22Rv1 (cell line): ENCODE data around the gene FUT6.
"Not testable (repeated sequence)": the region's sequence is repeated elsewhere in the genome, so short reads cannot be mapped to it uniquely, and the experiment has no call there.

Experiments used
- H3K27ac ChIP-seq: fragments of 450-650 bp; 2 replicates; pipeline ENCODE4 v1.5.1; 2017
- ZFX ChIP-seq: fragments of 450-650 bp; IDR thresholded peaks from 2 replicates; pipeline ENCODE4 v1.6.1; 2017; ENCODE audit warnings: antibody characterized with exemption, borderline replicate concordance
- TF ChIP-seq, protein P1 (sequence below): fragments of 450-650 bp; IDR thresholded peaks from 2 replicates; pipeline ENCODE4 v1.5.1; 2017; ENCODE audit warnings: mild to moderate bottlenecking

Gene FUT6, protein sequence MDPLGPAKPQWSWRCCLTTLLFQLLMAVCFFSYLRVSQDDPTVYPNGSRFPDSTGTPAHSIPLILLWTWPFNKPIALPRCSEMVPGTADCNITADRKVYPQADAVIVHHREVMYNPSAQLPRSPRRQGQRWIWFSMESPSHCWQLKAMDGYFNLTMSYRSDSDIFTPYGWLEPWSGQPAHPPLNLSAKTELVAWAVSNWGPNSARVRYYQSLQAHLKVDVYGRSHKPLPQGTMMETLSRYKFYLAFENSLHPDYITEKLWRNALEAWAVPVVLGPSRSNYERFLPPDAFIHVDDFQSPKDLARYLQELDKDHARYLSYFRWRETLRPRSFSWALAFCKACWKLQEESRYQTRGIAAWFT

DNA sequence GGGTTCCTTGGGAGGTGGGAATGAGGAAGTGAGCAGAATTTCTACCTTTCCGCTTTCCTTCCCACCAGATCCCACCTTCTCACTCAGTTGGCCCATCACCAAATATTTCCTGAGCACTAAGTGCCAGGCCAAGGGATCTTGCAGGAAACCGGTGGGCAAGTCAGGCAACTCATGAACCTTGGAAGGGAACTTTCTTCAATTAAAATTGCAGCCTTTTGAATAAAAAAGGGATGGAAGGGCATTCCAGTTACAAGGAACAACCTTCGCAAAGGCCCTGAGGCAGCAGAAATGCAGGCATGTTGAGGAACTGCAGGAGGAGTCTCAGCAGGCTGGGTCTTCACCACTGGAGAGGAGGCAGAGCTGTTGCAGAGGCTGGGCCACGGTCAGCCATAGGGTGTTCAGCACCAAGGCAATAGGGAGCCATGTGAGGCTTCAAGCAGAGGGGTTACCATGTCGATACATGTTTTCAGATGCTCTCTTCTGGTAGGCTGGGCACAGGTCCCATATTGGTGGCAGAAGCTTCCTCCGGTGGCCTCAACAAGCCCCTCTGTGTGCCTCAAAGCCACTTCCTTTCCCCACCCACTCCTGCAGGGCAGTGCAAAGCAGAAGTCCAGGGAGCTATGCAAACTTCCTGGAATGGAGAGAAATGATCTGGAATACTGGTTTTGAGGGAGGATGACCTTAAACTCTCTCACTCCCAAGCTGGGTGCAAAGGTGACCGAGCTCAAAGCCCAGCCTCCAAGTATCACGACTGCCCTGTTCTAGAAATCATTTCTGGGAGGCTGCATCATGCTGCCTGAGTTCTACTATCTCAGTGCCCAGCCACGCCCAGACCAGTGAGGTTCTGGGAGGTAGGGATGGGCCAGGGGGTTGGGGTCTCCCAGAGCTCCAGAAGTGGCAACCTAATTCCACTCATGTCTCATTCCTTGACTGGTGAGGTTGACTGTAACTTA is at the start of gene FUT6:
FUT6 (minus strand) TSS at position 638 of the 953 bp plus-strand sequence. CDS start 7,135 bp downstream, outside the sequence.
- H3K27ac ChIP-seq, result no peak within 1 kb of the TSS
- TF ChIP-seq ZFX, result no peak
- TF ChIP-seq, protein P1, sequence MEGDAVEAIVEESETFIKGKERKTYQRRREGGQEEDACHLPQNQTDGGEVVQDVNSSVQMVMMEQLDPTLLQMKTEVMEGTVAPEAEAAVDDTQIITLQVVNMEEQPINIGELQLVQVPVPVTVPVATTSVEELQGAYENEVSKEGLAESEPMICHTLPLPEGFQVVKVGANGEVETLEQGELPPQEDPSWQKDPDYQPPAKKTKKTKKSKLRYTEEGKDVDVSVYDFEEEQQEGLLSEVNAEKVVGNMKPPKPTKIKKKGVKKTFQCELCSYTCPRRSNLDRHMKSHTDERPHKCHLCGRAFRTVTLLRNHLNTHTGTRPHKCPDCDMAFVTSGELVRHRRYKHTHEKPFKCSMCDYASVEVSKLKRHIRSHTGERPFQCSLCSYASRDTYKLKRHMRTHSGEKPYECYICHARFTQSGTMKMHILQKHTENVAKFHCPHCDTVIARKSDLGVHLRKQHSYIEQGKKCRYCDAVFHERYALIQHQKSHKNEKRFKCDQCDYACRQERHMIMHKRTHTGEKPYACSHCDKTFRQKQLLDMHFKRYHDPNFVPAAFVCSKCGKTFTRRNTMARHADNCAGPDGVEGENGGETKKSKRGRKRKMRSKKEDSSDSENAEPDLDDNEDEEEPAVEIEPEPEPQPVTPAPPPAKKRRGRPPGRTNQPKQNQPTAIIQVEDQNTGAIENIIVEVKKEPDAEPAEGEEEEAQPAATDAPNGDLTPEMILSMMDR, result no peak

DNA sequence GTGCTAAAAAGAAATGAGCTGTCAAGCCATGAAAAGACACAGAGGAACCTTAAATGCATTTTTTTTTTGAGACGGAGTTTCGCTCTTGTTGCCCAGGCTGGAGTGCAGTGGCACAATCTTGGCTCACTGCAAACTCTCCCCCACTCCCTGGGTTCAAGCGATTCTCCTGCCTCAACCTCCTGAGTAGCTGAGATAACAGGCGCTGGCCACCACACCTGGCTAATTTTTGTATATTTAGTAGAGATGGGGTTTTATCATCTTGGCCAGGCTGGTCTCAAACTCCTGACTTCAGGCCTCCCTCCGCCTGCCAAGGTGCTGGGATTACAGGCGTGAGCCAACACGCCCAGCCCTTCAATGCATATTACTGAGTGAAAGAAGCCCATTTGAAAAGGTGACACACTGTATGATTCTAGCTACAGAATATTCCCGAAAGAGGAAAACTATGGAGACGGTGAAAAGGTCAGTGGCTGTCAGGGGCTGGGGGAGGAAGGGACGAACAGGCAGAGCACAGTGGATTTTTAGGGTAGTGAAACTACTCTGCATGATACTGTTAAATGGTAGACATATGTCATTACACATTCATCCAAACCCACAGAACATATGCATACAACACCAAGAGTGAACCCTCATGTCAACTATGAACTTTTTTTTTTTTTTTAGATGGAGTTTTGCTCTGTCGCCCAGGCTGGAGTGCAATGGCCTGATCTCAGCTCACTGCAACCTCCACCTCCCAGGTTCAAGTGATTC is 44.7 kb upstream of the FUT6 start:
- not testable (repeated sequence) for H3K27ac ChIP-seq

DNA sequence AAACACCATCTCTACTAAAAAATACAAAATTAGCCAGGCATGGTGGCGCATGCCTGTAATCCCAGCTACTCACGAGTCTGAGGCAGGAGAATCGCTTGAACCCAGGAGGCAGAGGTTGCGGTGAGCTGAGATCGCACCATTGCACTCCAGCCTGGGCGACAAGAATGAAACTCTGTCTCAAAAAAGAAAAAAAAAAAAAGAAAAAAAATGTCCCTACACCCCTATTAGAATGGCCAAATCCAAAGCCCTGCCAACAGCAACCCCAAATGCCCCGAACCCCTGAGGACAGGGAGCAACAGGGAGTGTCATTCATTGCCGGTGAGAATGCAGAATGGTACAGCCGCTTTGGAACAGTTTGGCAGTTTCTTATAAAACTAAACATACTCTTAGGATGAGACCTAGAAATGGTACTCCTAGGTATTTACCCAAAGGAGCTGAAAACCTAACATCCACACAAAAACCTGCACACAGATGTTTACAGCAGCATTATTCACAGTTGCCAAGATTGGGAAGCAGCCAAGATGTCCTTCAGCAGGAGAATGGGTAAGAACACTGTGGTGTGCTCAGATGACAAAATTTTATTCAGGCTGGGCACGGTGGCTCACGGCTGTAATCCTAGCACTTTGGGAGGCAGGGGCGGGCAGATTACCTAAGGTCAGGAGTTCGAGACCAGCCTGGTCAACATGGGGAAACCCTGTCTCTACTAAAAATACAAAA is 43.8 kb upstream of the FUT6 start:
- not testable (repeated sequence) for H3K27ac ChIP-seq

DNA sequence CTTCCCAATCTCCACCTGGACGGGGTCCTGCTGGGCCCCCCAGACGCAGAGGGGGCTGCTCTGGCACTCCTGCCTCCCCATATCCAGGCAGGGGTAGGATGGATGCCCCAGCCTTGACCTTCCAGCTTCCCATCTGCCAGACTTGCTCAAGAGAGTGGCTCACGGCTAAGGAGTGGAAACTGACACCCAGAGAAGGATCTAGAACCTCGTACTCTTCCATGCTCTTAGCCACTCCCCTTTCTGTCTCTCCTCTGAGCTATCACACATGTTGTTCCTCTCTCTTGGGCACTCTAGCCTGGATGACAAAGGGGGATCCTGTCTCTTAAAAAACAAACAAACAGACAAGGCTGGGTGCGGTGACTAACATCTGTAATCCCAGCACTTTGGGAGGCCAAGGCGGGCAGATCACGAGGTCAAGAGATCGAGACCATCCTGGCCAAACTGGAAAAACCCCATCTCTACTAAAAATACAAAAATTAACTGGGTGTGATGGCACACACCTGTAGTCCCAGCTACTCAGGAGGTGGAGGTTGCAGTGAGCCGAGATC is 43.0 kb upstream of the FUT6 start:
- TF ChIP-seq ZFX, result no peak
- TF ChIP-seq, protein P1, result no peak
- H3K27ac ChIP-seq, result no peak overlapping the region

DNA sequence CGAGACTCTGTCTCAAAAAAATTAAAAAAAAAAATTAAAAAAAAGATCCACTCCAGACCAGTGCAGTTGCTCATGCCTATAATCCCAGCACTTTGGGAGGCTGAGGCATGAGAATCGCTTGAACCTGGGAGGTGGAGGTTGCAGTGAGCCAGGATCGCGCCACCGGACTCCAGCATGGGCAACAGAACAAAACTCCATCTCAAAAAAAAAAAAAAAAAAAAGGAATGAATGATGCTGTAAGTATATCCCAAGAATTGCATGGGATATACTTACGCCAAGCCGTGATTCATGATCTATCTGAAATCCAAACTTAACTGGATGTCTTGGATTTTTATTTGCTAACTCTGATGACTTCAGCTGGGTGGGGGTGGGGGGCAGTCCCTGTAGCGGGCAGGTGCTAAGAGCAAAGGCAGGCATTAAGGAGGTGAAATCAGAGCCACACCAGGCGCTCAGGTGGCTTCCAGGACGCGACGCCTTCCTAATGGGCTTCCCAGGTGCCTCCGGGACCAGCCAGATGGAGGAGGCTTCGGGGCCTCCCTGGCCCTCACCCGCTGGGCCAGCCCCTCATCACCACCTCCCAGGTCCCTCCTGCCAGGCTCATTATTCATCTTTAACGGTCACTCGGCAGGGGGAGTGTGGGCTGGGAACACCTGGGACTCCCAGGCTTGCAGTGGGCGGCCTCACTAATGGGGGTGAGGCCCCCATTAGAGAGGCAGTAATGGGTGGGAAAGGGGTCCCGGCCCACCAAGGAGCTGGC is 42.2 kb upstream of the FUT6 start:
- TF ChIP-seq, protein P1, result no peak
- TF ChIP-seq ZFX, result no peak
- H3K27ac ChIP-seq, result no peak overlapping the region

DNA sequence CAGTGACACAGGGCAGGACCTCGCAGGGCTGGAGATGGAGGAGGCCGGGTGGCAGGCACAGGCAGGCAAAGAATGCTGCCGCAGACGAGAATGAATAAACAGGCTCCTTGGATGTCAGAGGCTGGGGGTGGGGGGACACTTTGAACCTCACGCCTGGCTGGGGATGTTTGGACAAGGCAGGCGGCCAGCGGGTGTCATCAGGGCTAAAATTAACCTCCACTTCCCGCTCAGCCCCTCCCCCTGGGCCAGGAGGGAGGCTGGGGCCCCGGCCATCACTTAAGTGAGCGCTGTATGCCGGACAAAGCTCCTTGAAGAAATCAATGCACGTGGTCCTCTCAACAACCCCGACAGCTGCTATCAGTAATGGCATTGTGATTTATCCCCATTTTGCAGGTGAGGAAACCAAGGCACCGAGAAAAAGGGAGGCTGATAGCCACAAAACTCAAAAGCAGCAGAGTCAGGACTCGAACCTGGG is 41.1 kb upstream of the FUT6 start:
- no peak for TF ChIP-seq ZFX
- TF ChIP-seq, protein P1, result no peak
- no peak overlapping the region for H3K27ac ChIP-seq

DNA sequence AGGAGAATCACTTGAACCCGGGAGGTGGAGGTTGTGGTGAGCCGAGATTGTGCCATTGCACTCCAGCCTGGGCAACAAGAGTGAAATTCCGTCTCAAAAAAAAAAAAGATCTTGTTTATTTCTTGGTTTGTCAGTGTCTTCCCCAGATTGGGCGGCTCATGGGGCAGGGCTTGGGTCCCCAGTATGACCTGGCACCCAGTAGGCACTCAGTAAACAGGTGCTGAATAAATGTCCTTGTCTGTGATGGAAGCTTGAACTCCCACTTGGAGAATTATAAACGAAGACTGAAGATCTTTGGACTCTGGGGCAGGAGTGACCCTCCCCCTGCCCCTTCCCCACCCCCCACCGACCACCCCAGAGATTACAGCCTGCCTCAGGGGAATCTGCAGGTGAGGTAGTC is 40.7 kb upstream of the FUT6 start:
- no peak overlapping the region for H3K27ac ChIP-seq

More for the DNA sequence above, 40.7 kb upstream of the FUT6 start:
- TF ChIP-seq ZFX, result no peak
- TF ChIP-seq, protein P1, result no peak
